Common myeloid progenitor, CD34-positive (primary cell): Measurements from ENCODE around the gene EMILIN2.

Source experiments
- CTCF ChIA-PET: fragments of 350-600 bp; sonication (Branson Sonifier 250); formaldehyde crosslinking; loops from one replicate; lab custom pipeline; 2021; ENCODE audit warnings: antibody characterized with exemption; lab: Charles Lee
- POLR2A ChIA-PET: fragments of 350-600 bp; sonication (Branson Sonifier 250); formaldehyde crosslinking; loops from one replicate; lab custom pipeline; 2021; ENCODE audit warnings: antibody characterized with exemption; lab: Charles Lee
- DNase-seq, 3 donors: peaks; one replicate each; pipeline versions ENCODE4 v3.0.0 to v3.0.0-alpha.2; 2013
- H3K27ac ChIP-seq, 2 experiments: 1 replicate in 1 of 2; 2 replicates in 1 of 2; pipeline ENCODE4 v1.7.0; 2013; ENCODE audit warnings: inconsistent platforms in 2 of 2, low read length in 2 of 2, mild to moderate bottlenecking in 2 of 2, low read depth in 1 of 2, moderate library complexity in 1 of 2; ENCODE audit not compliant: severe bottlenecking in 2 of 2, insufficient read depth in 1 of 2, poor library complexity in 1 of 2
- H3K27me3 ChIP-seq, 5 experiments: replicated peaks in 2 of 5; 1 replicate in 3 of 5; 2 replicates in 2 of 5; pipeline versions ENCODE4 v1.6.1 to v1.7.0; 2013; ENCODE audit warnings: low read length in 4 of 5, mild to moderate bottlenecking in 2 of 5, moderate library complexity in 2 of 5, inconsistent platforms in 1 of 5; ENCODE audit not compliant: insufficient read depth in 5 of 5, control insufficient read depth in 4 of 5
- H3K36me3 ChIP-seq, 4 experiments: 1 replicate in 2 of 4; 2 replicates in 2 of 4; pipeline versions ENCODE4 v1.6.1 to v1.7.0; 2013; ENCODE audit warnings: low read length in 3 of 4, control low read depth in 1 of 4, mild to moderate bottlenecking in 1 of 4; ENCODE audit not compliant: control insufficient read depth in 4 of 4, insufficient read depth in 4 of 4
- H3K4me1 ChIP-seq, 4 experiments: 1 replicate in 3 of 4; 2 replicates in 1 of 4; pipeline versions ENCODE4 v1.6.1 to v1.7.1; 2013; ENCODE audit warnings: low read length in 3 of 4, mild to moderate bottlenecking in 3 of 4, control low read depth in 1 of 4, inconsistent platforms in 1 of 4, moderate library complexity in 1 of 4; ENCODE audit not compliant: control insufficient read depth in 4 of 4, insufficient read depth in 4 of 4; ENCODE audit errors: control extremely low read depth in 1 of 4
- H3K4me3 ChIP-seq, 7 experiments: 1 replicate in 4 of 7; 2 replicates in 3 of 7; pipeline versions ENCODE4 v1.5.1 to v1.7.0; 2013; ENCODE audit warnings: mild to moderate bottlenecking in 7 of 7, low read length in 6 of 7, moderate library complexity in 6 of 7, inconsistent platforms in 2 of 7, low read depth in 2 of 7, control low read depth in 1 of 7; ENCODE audit not compliant: insufficient read depth in 4 of 7, control insufficient read depth in 1 of 7; ENCODE audit errors: extremely low read depth in 1 of 7
- H3K9me3 ChIP-seq, 5 experiments: 1 replicate in 4 of 5; 2 replicates in 1 of 5; pipeline versions ENCODE4 v1.6.1 to v1.7.1; 2013; ENCODE audit warnings: low read length in 4 of 5, mild to moderate bottlenecking in 2 of 5, inconsistent platforms in 1 of 5, low read depth in 1 of 5, moderate library complexity in 1 of 5; ENCODE audit not compliant: control insufficient read depth in 4 of 5, insufficient read depth in 2 of 5; ENCODE audit errors: control extremely low read depth in 1 of 5
- WGBS: methylation state at CpG from one replicate; pipeline ENCODE4 v1.1.5; 2013; ENCODE audit not compliant: insufficient coverage; 5-methylcytosine and 5-hydroxymethylcytosine counted together

Gene EMILIN2

GRCh38 chr18:2909431-2910140 is 62.8 kb downstream of the EMILIN2 start:
- CTCF ChIA-PET: interaction anchor here (1.0 to 1.3 kb wide), 2 partner anchors 102 to 337 kb away, joined by 3 to 4 read pairs; no protein-coding TSS in a partner anchor
- POLR2A ChIA-PET: interaction anchor here (0.7 kb wide), 1 partner anchor 38 kb away, joined by 3 read pairs; no protein-coding TSS in a partner anchor
- no peak overlapping the region for H3K27ac ChIP-seq

GRCh38 chr18:2910261-2910660 is 63.5 kb downstream of the EMILIN2 start:
- H3K27me3 ChIP-seq: no peaks in the 10 kb centered on the region
- ChIA-PET CTCF (interaction anchor here (1.0 kb wide), 1 partner anchor 336 kb away, joined by 3 read pairs; no protein-coding TSS in a partner anchor), POLR2A (interaction anchor here (0.7 kb wide), 1 partner anchor 37 kb away, joined by 3 read pairs; no protein-coding TSS in a partner anchor)
- no peak for DNase-seq
- no peaks in the 10 kb centered on the region for H3K9me3 ChIP-seq
- peaks cover 0 to 75% (median 54%) of the 10 kb centered on the region in 4 experiments for H3K36me3 ChIP-seq
- WGBS: 97% methylated on average over 6 of the region's 10 CpGs
- no peak overlapping the region for H3K27ac ChIP-seq
- H3K4me3 ChIP-seq: no peak overlapping the region
- H3K4me1 ChIP-seq: peaks cover 0 to 19% (median 15%) of the 10 kb centered on the region in 4 experiments

More at GRCh38 chr18:2909431-2910140, 62.8 kb downstream of the EMILIN2 start:
- Histone ChIP-seq H3K4me3 (no peak overlapping the region), H3K36me3 (peaks cover 0 to 68% (median 49%) of the 10 kb centered on the region in 4 experiments), H3K27me3 (no peaks in the 10 kb centered on the region), H3K9me3 (no peaks in the 10 kb centered on the region), H3K4me1 (peaks cover 0 to 20% (median 15%) of the 10 kb centered on the region in 4 experiments)
- no peak for DNase-seq
- 92% methylated on average over 16 of the region's 22 CpGs for WGBS

- peaks cover 0 to 19% (median 12%) of the 10 kb centered on the region in 4 experiments for H3K4me1 ChIP-seq
- H3K27ac ChIP-seq: no peak overlapping the region
- H3K4me3 ChIP-seq: no peak overlapping the region
- ChIA-PET CTCF (no interaction called here), POLR2A (no interaction called here)
- DNase-seq: no peak
- WGBS: 99% methylated on average over 13 of the region's 13 CpGs
- H3K36me3 ChIP-seq: peaks cover 2 to 79% (median 57%) of the 10 kb centered on the region in 4 experiments
- no peaks in the 10 kb centered on the region for H3K9me3 ChIP-seq
- H3K27me3 ChIP-seq: no peaks in the 10 kb centered on the region
Measured at GRCh38 chr18:2910751-2911425, 64.1 kb downstream of the EMILIN2 start.

GRCh38 chr18:2911533-2911932 is 64.7 kb downstream of the EMILIN2 start:
- peaks cover 8 to 86% (median 60%) of the 10 kb centered on the region in 4 experiments for H3K36me3 ChIP-seq
- CTCF ChIA-PET: interaction anchor here (1.8 kb wide), 1 partner anchor 148 kb away, joined by 5 read pairs; no protein-coding TSS in a partner anchor

GRCh38 chr18:2912357-2913299 is 65.8 kb downstream of the EMILIN2 start:
- Histone ChIP-seq H3K4me3 (no peak overlapping the region), H3K9me3 (no peaks in the 10 kb centered on the region), H3K27ac (no peak overlapping the region), H3K27me3 (no peaks in the 10 kb centered on the region), H3K36me3 (peaks cover 9 to 87% (median 65%) of the 10 kb centered on the region in 4 experiments), H3K4me1 (peaks cover 7 to 13% (median 8%) of the 10 kb centered on the region in 4 experiments)
- ChIA-PET POLR2A (no interaction called here), CTCF (interaction anchor here (1.5 to 1.8 kb wide), 4 partner anchors 11 to 333 kb away, joined by 3 to 6 read pairs (median 6); no protein-coding TSS in a partner anchor)
- 95% methylated on average over 26 of the region's 29 CpGs for WGBS
- DNase-seq: no peak

More at GRCh38 chr18:2911533-2911932, 64.7 kb downstream of the EMILIN2 start:
- Histone ChIP-seq H3K4me1 (peaks cover 0 to 13% (median 11%) of the 10 kb centered on the region in 4 experiments), H3K27ac (no peak overlapping the region), H3K4me3 (no peak overlapping the region), H3K27me3 (no peaks in the 10 kb centered on the region), H3K9me3 (no peaks in the 10 kb centered on the region)
- no peak for DNase-seq
- POLR2A ChIA-PET: no interaction called here
- 98% methylated on average over 4 of the region's 4 CpGs for WGBS

- 91% methylated on average over 17 of the region's 17 CpGs for WGBS
- CTCF ChIA-PET: interaction anchor here (1.2 to 2.0 kb wide), 6 partner anchors 10 to 332 kb away, joined by 3 to 8 read pairs (median 4); no protein-coding TSS in a partner anchor
Measured at GRCh38 chr18:2913398-2914005, 66.7 kb downstream of the EMILIN2 start.

More at GRCh38 chr18:2913398-2914005, 66.7 kb downstream of the EMILIN2 start:
- Histone ChIP-seq H3K27me3 (no peaks in the 10 kb centered on the region), H3K4me3 (no peak overlapping the region), H3K9me3 (no peaks in the 10 kb centered on the region), H3K27ac (no peak overlapping the region), H3K36me3 (peaks cover 9 to 90% (median 68%) of the 10 kb centered on the region in 4 experiments), H3K4me1 (peaks cover 2 to 20% (median 9%) of the 10 kb centered on the region in 4 experiments)
- DNase-seq: no peak
- POLR2A ChIA-PET: interaction anchor here (0.6 kb wide), 1 partner anchor 59 kb away, joined by 3 read pairs; no protein-coding TSS in a partner anchor
